Lower leg skin (tissue), 3 donors: Measurements from ENCODE around the gene LRGUK.

Experiments used
- POLR2A ChIP-seq, 2 donors: fragments of 450-650 bp; IDR thresholded peaks; one replicate each; pipeline ENCODE4 v1.6.1; 2016 to 2017; ENCODE audit warnings: antibody characterized with exemption in 2 of 2, mild to moderate bottlenecking in 1 of 2, moderate library complexity in 1 of 2
- TF ChIP-seq, protein P1 (sequence below), 3 donors: fragments of 450-650 bp; IDR thresholded peaks; one replicate each; pipeline ENCODE4 v1.5.1; 2016; ENCODE audit warnings: antibody characterized with exemption in 3 of 3, mild to moderate bottlenecking in 3 of 3, moderate library complexity in 2 of 3

DNA sequence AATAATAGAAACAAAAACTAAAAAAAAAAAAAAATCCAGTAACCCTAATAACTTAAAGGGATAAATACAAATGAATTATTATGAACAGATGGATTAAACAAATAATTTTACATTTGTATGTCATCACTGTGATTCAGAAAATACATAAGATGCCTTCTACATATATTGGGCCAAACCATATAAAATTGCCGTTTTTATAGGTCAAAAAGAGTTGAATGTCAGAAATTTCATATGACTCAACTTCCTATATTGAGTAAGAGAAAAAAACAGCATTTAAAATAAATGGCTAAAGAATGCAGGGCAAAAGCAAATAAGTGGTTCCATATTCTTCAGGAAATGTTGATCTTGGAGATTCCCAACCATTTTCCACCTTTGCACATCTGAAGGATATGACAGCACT is 180.2 kb downstream of the LRGUK start:
- TF ChIP-seq, protein P1, sequence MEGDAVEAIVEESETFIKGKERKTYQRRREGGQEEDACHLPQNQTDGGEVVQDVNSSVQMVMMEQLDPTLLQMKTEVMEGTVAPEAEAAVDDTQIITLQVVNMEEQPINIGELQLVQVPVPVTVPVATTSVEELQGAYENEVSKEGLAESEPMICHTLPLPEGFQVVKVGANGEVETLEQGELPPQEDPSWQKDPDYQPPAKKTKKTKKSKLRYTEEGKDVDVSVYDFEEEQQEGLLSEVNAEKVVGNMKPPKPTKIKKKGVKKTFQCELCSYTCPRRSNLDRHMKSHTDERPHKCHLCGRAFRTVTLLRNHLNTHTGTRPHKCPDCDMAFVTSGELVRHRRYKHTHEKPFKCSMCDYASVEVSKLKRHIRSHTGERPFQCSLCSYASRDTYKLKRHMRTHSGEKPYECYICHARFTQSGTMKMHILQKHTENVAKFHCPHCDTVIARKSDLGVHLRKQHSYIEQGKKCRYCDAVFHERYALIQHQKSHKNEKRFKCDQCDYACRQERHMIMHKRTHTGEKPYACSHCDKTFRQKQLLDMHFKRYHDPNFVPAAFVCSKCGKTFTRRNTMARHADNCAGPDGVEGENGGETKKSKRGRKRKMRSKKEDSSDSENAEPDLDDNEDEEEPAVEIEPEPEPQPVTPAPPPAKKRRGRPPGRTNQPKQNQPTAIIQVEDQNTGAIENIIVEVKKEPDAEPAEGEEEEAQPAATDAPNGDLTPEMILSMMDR (IDR thresholded peaks at IDR 0.05), result no peak
- TF ChIP-seq POLR2A (IDR thresholded peaks at IDR 0.05), result no peak
